Measurements from ENCODE around the gene TMOD1.

The TMOD1 gene

GRCh38 chr9:97519441-97519970 is 18.0 kb downstream of the TMOD1 start:
- H3K27me3 ChIP-seq (replicated peaks; ENCODE audit: control insufficient read depth, insufficient read depth, low read length) = no peaks in the 10 kb centered on the region
- H3K36me3 ChIP-seq (ENCODE audit: control insufficient read depth, insufficient read depth, low read length) = no peaks in the 10 kb centered on the region
- no peak for TF ChIP-seq CTCF (IDR thresholded peaks at IDR 0.05; ENCODE audit: insufficient read depth, low read length, poor library complexity, severe bottlenecking)
- no peak overlapping the region for H3K4me3 ChIP-seq (replicated peaks; ENCODE audit: low read depth, low read length)
- no peak for DNase-seq (ENCODE audit: extremely low read depth, insufficient read length)

- TF ChIP-seq CTCF (IDR thresholded peaks at IDR 0.05; ENCODE audit: insufficient read depth, low read length, poor library complexity, severe bottlenecking) = no peak
- Histone ChIP-seq H3K4me3 (replicated peaks; ENCODE audit: low read depth, low read length) (no peak overlapping the region), H3K36me3 (ENCODE audit: control insufficient read depth, insufficient read depth, low read length) (no peaks in the 10 kb centered on the region; the same call in 1 of the 2 replicates), H3K27me3 (replicated peaks; ENCODE audit: control insufficient read depth, insufficient read depth, low read length) (no peaks in the 10 kb centered on the region)
- no peak for DNase-seq (ENCODE audit: extremely low read depth, insufficient read length)
Measured at GRCh38 chr9:97521576-97522333, 20.3 kb downstream of the TMOD1 start.

- no peaks in the 10 kb centered on the region for H3K27me3 ChIP-seq (replicated peaks; ENCODE audit: control insufficient read depth, insufficient read depth, low read length)
- TF ChIP-seq CTCF (IDR thresholded peaks at IDR 0.05; ENCODE audit: insufficient read depth, low read length, poor library complexity, severe bottlenecking) = no peak
- DNase-seq (ENCODE audit: extremely low read depth, insufficient read length) = no peak
- H3K4me3 ChIP-seq (replicated peaks; ENCODE audit: low read depth, low read length) = no peak overlapping the region
- peaks cover 1% of the 10 kb centered on the region for H3K36me3 ChIP-seq (ENCODE audit: control insufficient read depth, insufficient read depth, low read length)
Measured at GRCh38 chr9:97524424-97524823, 23.0 kb downstream of the TMOD1 start.

- H3K27me3 ChIP-seq (replicated peaks; ENCODE audit: control insufficient read depth, insufficient read depth, low read length) = no peaks in the 10 kb centered on the region
- H3K4me3 ChIP-seq (replicated peaks; ENCODE audit: low read depth, low read length) = no peak overlapping the region
- no peak for TF ChIP-seq CTCF (IDR thresholded peaks at IDR 0.05; ENCODE audit: insufficient read depth, low read length, poor library complexity, severe bottlenecking)
- no peak for DNase-seq (ENCODE audit: extremely low read depth, insufficient read length)
- H3K36me3 ChIP-seq (ENCODE audit: control insufficient read depth, insufficient read depth, low read length) = peaks cover 1% of the 10 kb centered on the region
Measured at GRCh38 chr9:97525451-97525850, 24.0 kb downstream of the TMOD1 start.

- Histone ChIP-seq H3K27me3 (replicated peaks; ENCODE audit: control insufficient read depth, insufficient read depth, low read length) (no peaks in the 10 kb centered on the region), H3K4me3 (replicated peaks; ENCODE audit: low read depth, low read length) (no peak overlapping the region), H3K36me3 (ENCODE audit: control insufficient read depth, insufficient read depth, low read length) (peaks cover 1% of the 10 kb centered on the region)
- no peak for TF ChIP-seq CTCF (IDR thresholded peaks at IDR 0.05; ENCODE audit: insufficient read depth, low read length, poor library complexity, severe bottlenecking)
- DNase-seq (ENCODE audit: extremely low read depth, insufficient read length) = no peak
Measured at GRCh38 chr9:97526895-97527575, 25.6 kb downstream of the TMOD1 start.

All from GM06990 (cell line).